Right atrium auricular region (tissue), 2 donors: ENCODE measurements around the gene PLIN4. TPM values are rescaled to one million over a fixed set of nuclear protein-coding genes. Genes with fewer than 3 reads are reported as not detected.
"Not testable (repeated sequence)": the region's sequence is repeated elsewhere in the genome, so short reads cannot be mapped to it uniquely, and the experiment has no call there.

Source experiments
- DNase-seq: peaks from one replicate; pipeline ENCODE4 v3.0.0-alpha.2; 2019; ENCODE audit warnings: low spot score
- H3K27ac ChIP-seq, 2 donors: fragments of 200-600 bp; sonication (generic); 1 replicate in 1 of 2; 2 replicates in 1 of 2; pipeline ENCODE4 v1.5.1; 2016 to 2019
- H3K27me3 ChIP-seq, 2 donors: fragments of 200-600 bp; sonication (generic); one replicate each; pipeline versions ENCODE4 v1.5.1 to v1.6.0; 2017 to 2019
- H3K36me3 ChIP-seq: fragments of 200-600 bp; sonication (generic); one replicate; pipeline ENCODE4 v1.5.1; 2016
- H3K4me1 ChIP-seq, 2 donors: fragments of 200-600 bp; sonication (generic); one replicate each; pipeline versions ENCODE4 v1.5.1 to v1.6.0; 2017 to 2019
- H3K4me3 ChIP-seq, 2 donors: fragments of 200-600 bp; sonication (generic); 1 replicate in 1 of 2; 2 replicates in 1 of 2; pipeline ENCODE4 v1.5.1; 2017 to 2019; ENCODE audit warnings: mild to moderate bottlenecking in 1 of 2, moderate library complexity in 1 of 2
- H3K9me3 ChIP-seq, 2 donors: fragments of 200-600 bp; sonication (generic); one replicate each; pipeline ENCODE4 v1.5.1; 2019
- total RNA-seq, 2 donors: library from RNA; depleted of rRNA; stranded (reverse); fragments of >200 nt; gene quantifications; one replicate each; pipeline ENCODE4 v1.1.0, GENCODE V29; 2016
- TF ChIP-seq, protein P1 (sequence below), 2 donors: fragments of 200-600 bp; sonication (generic); IDR thresholded peaks; one replicate each; pipeline ENCODE4 v1.5.1; 2019; ENCODE audit warnings: antibody characterized with exemption in 2 of 2

PLIN4 gene
- total RNA-seq, 2 donors from 2014 or later: 104 to 156 TPM

DNA sequence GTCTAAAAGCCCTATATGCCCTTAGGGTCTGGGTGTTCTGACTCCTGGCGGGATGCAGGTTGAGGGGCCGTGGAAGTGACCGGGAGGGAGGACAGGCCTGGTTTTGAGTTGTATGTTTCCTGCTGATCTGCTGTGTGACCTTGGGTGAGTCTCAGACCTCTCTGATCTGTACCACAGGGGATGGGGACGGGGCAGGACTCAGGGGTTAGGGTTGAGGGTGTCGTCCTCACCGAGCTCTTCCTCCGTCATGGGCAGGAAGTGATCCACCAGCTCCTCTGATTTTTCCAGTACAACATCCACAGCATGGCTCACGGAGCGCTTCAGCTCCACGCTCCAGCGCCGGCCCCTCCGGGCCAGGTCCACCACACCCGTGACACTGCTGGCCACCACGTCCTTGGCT, 10.6 kb upstream of the PLIN4 start:
- Histone ChIP-seq H3K4me3 (no peak overlapping the region), H3K9me3 (no peaks in the 10 kb centered on the region), H3K36me3 (no peaks in the 10 kb centered on the region), H3K27ac (no peak overlapping the region), H3K27me3 (no peaks in the 10 kb centered on the region), H3K4me1 (peaks cover 0 to 5% of the 10 kb centered on the region in 2 donors)
- TF ChIP-seq, protein P1, sequence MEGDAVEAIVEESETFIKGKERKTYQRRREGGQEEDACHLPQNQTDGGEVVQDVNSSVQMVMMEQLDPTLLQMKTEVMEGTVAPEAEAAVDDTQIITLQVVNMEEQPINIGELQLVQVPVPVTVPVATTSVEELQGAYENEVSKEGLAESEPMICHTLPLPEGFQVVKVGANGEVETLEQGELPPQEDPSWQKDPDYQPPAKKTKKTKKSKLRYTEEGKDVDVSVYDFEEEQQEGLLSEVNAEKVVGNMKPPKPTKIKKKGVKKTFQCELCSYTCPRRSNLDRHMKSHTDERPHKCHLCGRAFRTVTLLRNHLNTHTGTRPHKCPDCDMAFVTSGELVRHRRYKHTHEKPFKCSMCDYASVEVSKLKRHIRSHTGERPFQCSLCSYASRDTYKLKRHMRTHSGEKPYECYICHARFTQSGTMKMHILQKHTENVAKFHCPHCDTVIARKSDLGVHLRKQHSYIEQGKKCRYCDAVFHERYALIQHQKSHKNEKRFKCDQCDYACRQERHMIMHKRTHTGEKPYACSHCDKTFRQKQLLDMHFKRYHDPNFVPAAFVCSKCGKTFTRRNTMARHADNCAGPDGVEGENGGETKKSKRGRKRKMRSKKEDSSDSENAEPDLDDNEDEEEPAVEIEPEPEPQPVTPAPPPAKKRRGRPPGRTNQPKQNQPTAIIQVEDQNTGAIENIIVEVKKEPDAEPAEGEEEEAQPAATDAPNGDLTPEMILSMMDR (IDR thresholded peaks at IDR 0.05): no peak
- DNase-seq: no peak

- H3K27me3 ChIP-seq, H3K36me3 ChIP-seq: not testable (repeated sequence)
These were observed 9.1 kb upstream of the PLIN4 start for GRCh38 chr19:4527377-4527776.

GRCh38 chr19:4525563-4526002, 7.3 kb upstream of the PLIN4 start:
- TF ChIP-seq, protein P1 (IDR thresholded peaks at IDR 0.05): no peak
- H3K4me3 ChIP-seq: no peak overlapping the region
- no peak for DNase-seq
- no peaks in the 10 kb centered on the region for H3K9me3 ChIP-seq
- H3K27me3 ChIP-seq: no peaks in the 10 kb centered on the region
- no peaks in the 10 kb centered on the region for H3K36me3 ChIP-seq
- H3K4me1 ChIP-seq: peaks cover 0 to 4% of the 10 kb centered on the region in 2 donors
- H3K27ac ChIP-seq: no peak overlapping the region

More at GRCh38 chr19:4527377-4527776, 9.1 kb upstream of the PLIN4 start:
- not testable (repeated sequence) for DNase-seq, H3K27ac ChIP-seq, H3K4me1 ChIP-seq, H3K9me3 ChIP-seq, H3K4me3 ChIP-seq

DNA sequence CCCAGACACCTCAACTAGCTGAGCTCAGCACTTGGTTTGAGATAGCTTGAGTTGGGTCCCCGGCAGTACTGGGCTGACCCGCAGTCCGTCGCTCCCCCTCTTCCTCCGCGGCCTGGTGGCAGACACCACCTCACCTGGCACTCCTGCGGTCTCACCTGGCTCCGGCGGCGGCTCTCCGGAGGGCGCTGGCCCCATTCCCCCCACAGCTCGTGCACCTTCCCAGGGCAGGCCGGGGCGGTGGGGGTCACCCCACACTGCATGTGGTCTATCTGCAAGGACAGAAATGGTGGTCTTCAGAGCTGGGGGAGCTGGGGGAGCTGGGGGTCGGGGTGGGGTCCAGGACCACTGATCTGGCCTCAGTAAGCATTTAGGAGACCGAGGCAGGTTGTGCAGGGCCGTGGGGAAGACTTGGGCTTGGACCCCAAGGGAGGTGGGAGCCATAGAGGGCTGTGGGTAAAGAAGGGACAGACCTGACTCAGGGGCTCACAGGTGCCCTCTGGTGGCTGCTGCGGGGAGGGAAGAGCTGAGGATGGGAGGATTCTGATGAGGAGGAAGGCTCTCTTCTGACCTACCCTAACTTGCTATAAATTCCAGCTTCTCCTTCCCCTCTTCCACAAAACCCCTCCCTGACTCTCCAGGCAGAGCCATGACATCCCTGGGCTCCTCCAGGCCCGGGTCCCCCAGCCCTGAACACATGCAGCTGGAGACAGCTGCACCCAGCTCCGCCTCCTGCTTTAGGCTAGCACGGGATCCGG, 6.7 kb upstream of the PLIN4 start:
- TF ChIP-seq, protein P1 (IDR thresholded peaks at IDR 0.05): peak; percentile 56 to 78
- Histone ChIP-seq H3K27me3 (no peaks in the 10 kb centered on the region), H3K27ac (no peak overlapping the region), H3K9me3 (no peaks in the 10 kb centered on the region), H3K4me1 (peaks cover 0 to 4% of the 10 kb centered on the region in 2 donors), H3K4me3 (no peak overlapping the region), H3K36me3 (no peaks in the 10 kb centered on the region)
- DNase-seq: no peak

DNA sequence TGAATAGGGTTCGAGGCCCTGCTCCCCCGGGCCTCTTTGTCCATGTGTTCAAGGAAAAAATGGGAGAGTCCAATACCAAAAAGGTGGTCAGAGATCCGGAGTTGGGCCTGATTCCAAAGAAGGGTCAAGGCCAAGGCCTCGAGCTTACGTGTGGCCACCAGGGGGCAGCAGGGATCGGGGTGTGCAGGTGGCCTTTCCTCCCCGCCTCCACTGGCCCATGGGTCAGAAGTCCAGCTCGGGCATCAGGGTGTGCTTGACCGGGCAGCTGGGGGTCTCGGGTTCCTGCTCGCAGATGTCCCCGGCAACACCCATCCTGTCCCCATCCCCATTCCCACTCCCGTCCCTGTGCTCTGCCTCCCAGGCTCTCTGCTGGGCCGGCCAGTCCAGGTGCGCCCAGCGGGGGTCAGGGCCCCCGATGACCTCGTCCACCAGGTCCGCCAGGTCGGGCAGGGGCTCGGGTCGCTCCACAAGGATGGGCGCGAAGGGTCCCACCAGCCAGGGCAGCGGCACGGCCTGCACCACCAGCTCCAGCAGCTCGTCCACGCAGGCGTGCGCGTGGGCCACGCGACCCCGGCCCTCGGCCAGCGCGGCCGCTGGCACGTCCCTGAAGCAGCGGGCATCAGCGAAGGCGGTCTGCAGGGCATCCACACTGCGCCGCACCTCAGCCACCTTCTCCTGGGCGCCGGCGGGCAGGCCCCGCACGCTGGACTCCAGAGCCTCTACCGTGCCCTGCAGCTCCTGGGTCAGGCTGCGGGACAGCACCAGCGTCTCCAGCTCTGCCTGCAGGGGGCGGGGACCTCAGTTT, 5.2 kb upstream of the PLIN4 start:
- no peak overlapping the region for H3K4me3 ChIP-seq
- no peaks in the 10 kb centered on the region for H3K36me3 ChIP-seq
- peaks cover 0 to 17% of the 10 kb centered on the region in 2 donors for H3K4me1 ChIP-seq
- TF ChIP-seq, protein P1 (IDR thresholded peaks at IDR 0.05): peak; percentile 53 to 70
- H3K27ac ChIP-seq: no peak overlapping the region
- DNase-seq: no peak
- no peaks in the 10 kb centered on the region for H3K27me3 ChIP-seq
- no peaks in the 10 kb centered on the region for H3K9me3 ChIP-seq

- H3K4me3 ChIP-seq: no peak overlapping the region
- no peak for DNase-seq
- no peak overlapping the region for H3K27ac ChIP-seq
- no peaks in the 10 kb centered on the region for H3K27me3 ChIP-seq
- no peaks in the 10 kb centered on the region for H3K36me3 ChIP-seq
- peaks cover 0 to 20% of the 10 kb centered on the region in 2 donors for H3K4me1 ChIP-seq
- no peaks in the 10 kb centered on the region for H3K9me3 ChIP-seq
- TF ChIP-seq, protein P1 (IDR thresholded peaks at IDR 0.05): no peak
These were observed 4.2 kb upstream of the PLIN4 start for GRCh38 chr19:4522291-4523002.
